Upper lobe of left lung (tissue), 6 donors: Measurements from ENCODE around the gene GRIK4. TPM values are rescaled to one million over a fixed set of nuclear protein-coding genes. Genes with fewer than 3 reads are reported as not detected.

Experiments used
- ATAC-seq, 2 donors: fragments of 200-7000 bp; cut with Tn5 transposase; one replicate each; pipeline ENCODE4 v1.9.1; 2022; ENCODE audit warnings: mild to moderate bottlenecking in 2 of 2, moderate library complexity in 2 of 2; ENCODE audit not compliant: low FRiP score in 2 of 2
- DNase-seq, 2 donors: peaks; one replicate each; pipeline ENCODE4 v3.0.0-alpha.2; 2019 to 2020
- H3K27ac ChIP-seq, 4 donors: fragments of 200-600 bp; sonication (generic); one replicate each; pipeline ENCODE4 v1.5.1; 2016 to 2019
- H3K27me3 ChIP-seq, 4 donors: fragments of 200-600 bp; sonication (generic); one replicate each; pipeline ENCODE4 v1.5.1; 2017 to 2019
- H3K36me3 ChIP-seq, 4 donors: fragments of 200-600 bp; sonication (generic); one replicate each; pipeline ENCODE4 v1.5.1; 2016 to 2019
- H3K4me1 ChIP-seq, 4 donors: fragments of 200-600 bp; sonication (generic); one replicate each; pipeline ENCODE4 v1.5.1; 2018 to 2019
- H3K4me3 ChIP-seq, 4 donors: fragments of 200-600 bp; sonication (generic); one replicate each; pipeline ENCODE4 v1.5.1; 2017 to 2019; ENCODE audit warnings: mild to moderate bottlenecking in 2 of 4, moderate library complexity in 1 of 4
- H3K9me3 ChIP-seq, 4 donors: fragments of 200-600 bp; sonication (generic); one replicate each; pipeline ENCODE4 v1.5.1; 2018 to 2019
- EP300 ChIP-seq, 4 donors: sonication (generic); formaldehyde crosslinking; IDR thresholded peaks; one replicate each; pipeline ENCODE4 v1.5.1; 2017; ENCODE audit warnings: antibody characterized with exemption in 4 of 4, control low read depth in 2 of 4
- POLR2A ChIP-seq, 4 donors: fragments of 450-650 bp; IDR thresholded peaks; one replicate each; pipeline ENCODE4 v1.5.1; 2016 to 2017; ENCODE audit warnings: antibody characterized with exemption in 4 of 4, mild to moderate bottlenecking in 2 of 4
- POLR2AphosphoS5 ChIP-seq, 2 donors: sonication (generic); formaldehyde crosslinking; IDR thresholded peaks; one replicate each; pipeline ENCODE4 v1.5.1; 2017; ENCODE audit warnings: antibody characterized with exemption in 2 of 2
- WGBS, 2 donors: methylation state at CpG; one replicate each; pipeline ENCODE4 v1.1.5; 2017 to 2018; 5-methylcytosine and 5-hydroxymethylcytosine counted together
- total RNA-seq, 6 donors: library from RNA; depleted of rRNA in 4 of 6; stranded (reverse); fragments of >200 nt in 4 of 6; gene quantifications; one replicate each; pipeline versions ENCODE4 v1.1.0 to v1.2.1, GENCODE V29; 2016 to 2021
- TF ChIP-seq, protein P1 (sequence below), 6 experiments: fragments of 450-650 bp in 4 of 6; fragments of 200-600 bp in 2 of 6; sonication (generic) in 2 of 6; IDR thresholded peaks; one replicate each; pipeline ENCODE4 v1.5.1; 2016 to 2019; ENCODE audit warnings: antibody characterized with exemption in 6 of 6
- donor health status: DM: no; HTN: no; CAD: no; lungs with moderate emphysema.
- donor health status: DM: no; HTN: yes; CAD: no; lungs with severe emphysema.

The GRIK4 gene
- total RNA-seq, 6 donors from 2014 or later, result 0.30 to 8.4 (median 0.78) TPM

DNA sequence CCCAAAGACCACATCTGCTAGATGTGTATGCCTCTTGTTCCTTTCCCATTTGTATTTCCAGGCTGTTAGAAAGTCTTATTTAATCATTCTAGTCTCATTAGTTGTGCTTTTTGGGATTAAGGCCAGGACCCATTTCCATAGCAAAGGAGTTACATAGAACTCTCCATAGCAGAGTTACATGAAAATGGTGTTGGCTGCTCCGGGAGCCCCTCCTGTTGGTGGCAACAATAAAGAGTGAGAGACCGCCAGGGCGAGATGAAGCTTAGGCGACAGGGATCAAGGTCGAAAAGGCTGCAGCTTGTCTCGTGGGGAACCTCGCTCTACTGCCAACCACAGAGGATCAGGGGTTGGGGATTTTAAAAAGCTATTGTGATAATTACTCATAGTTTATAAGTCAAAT is 58.3 kb downstream of the GRIK4 start:
- ATAC-seq (no peak), DNase-seq (no peak)
- 73 to 88% methylated on average over 7 of the region's 7 CpGs for WGBS, 2 donors
- Histone ChIP-seq H3K9me3 (no peaks in the 10 kb centered on the region), H3K36me3 (no peaks in the 10 kb centered on the region), H3K27me3 (peaks cover 0 to 4% (median 1%) of the 10 kb centered on the region in 4 donors), H3K4me1 (peaks cover 4 to 7% (median 5%) of the 10 kb centered on the region in 4 donors), H3K4me3 (no peak overlapping the region), H3K27ac (no peak overlapping the region)
- no peak for TF ChIP-seq POLR2A (IDR thresholded peaks at IDR 0.05)

DNA sequence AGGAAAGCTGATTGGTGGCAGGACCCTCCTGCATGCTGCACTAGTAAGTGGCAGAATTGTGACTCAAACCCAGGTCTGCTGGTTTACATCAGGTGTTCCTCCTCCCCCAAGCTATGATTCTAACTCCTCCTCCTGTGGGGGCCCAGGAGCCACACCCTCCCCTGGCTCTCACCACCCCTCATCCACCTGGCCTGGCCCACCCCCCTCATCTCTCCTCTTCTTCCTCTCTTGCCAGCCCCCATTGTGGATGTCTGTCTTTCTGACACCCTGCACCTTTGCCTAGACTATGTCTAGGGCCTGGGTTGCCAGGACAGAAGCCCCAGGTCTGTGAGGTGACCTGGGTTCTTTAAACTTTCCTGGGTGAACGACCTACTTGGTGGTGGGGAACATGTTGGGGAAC is 59.9 kb downstream of the GRIK4 start:
- Histone ChIP-seq H3K4me1 (no peaks in the 10 kb centered on the region), H3K27me3 (no peaks in the 10 kb centered on the region), H3K9me3 (no peaks in the 10 kb centered on the region), H3K36me3 (no peaks in the 10 kb centered on the region), H3K4me3 (no peak overlapping the region), H3K27ac (no peak overlapping the region)
- DNase-seq (no peak), ATAC-seq (no peak)
- 42% methylated on average over 1 of the region's 1 CpG; no CpG with 5 or more reads in 1 of the 2 donors for WGBS, 2 donors
- no peak for TF ChIP-seq POLR2AphosphoS5 (IDR thresholded peaks at IDR 0.05)
- TF ChIP-seq, protein P1, sequence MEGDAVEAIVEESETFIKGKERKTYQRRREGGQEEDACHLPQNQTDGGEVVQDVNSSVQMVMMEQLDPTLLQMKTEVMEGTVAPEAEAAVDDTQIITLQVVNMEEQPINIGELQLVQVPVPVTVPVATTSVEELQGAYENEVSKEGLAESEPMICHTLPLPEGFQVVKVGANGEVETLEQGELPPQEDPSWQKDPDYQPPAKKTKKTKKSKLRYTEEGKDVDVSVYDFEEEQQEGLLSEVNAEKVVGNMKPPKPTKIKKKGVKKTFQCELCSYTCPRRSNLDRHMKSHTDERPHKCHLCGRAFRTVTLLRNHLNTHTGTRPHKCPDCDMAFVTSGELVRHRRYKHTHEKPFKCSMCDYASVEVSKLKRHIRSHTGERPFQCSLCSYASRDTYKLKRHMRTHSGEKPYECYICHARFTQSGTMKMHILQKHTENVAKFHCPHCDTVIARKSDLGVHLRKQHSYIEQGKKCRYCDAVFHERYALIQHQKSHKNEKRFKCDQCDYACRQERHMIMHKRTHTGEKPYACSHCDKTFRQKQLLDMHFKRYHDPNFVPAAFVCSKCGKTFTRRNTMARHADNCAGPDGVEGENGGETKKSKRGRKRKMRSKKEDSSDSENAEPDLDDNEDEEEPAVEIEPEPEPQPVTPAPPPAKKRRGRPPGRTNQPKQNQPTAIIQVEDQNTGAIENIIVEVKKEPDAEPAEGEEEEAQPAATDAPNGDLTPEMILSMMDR (IDR thresholded peaks at IDR 0.05), result no peak
- no peak for TF ChIP-seq EP300 (IDR thresholded peaks at IDR 0.05)

- H3K27ac ChIP-seq, result no peak overlapping the region
- H3K36me3 ChIP-seq, result no peaks in the 10 kb centered on the region
- no peak for DNase-seq
- no peaks in the 10 kb centered on the region for H3K9me3 ChIP-seq
- no peaks in the 10 kb centered on the region for H3K4me1 ChIP-seq
- H3K27me3 ChIP-seq, result no peaks in the 10 kb centered on the region
- H3K4me3 ChIP-seq, result no peak overlapping the region
- 91 to 95% methylated on average over 8 of the region's 10 CpGs for WGBS, 2 donors
- ATAC-seq, result no peak
- TF ChIP-seq POLR2AphosphoS5 (IDR thresholded peaks at IDR 0.05) (no peak), POLR2A (IDR thresholded peaks at IDR 0.05) (no peak), EP300 (IDR thresholded peaks at IDR 0.05) (no peak)
- TF ChIP-seq, protein P1 (IDR thresholded peaks at IDR 0.05), result no peak
Observed at GRCh38 chr11:120573756-120574354, 62.3 kb downstream of the GRIK4 start.

GRCh38 chr11:120574876-120575275 is 63.3 kb downstream of the GRIK4 start:
- WGBS, 2 donors, result 77 to 88% methylated on average over 8 of the region's 8 CpGs
- Histone ChIP-seq H3K9me3 (no peaks in the 10 kb centered on the region), H3K27me3 (no peaks in the 10 kb centered on the region), H3K4me3 (no peak overlapping the region), H3K36me3 (no peaks in the 10 kb centered on the region), H3K4me1 (no peaks in the 10 kb centered on the region), H3K27ac (no peak overlapping the region)
- ATAC-seq, result no peak
- no peak for DNase-seq
- no peak for TF ChIP-seq POLR2AphosphoS5 (IDR thresholded peaks at IDR 0.05)
- TF ChIP-seq POLR2A (IDR thresholded peaks at IDR 0.05), result no peak
- TF ChIP-seq, protein P1 (IDR thresholded peaks at IDR 0.05), result no peak
- TF ChIP-seq EP300 (IDR thresholded peaks at IDR 0.05), result no peak

GRCh38 chr11:120575461-120575860 is 63.9 kb downstream of the GRIK4 start:
- Histone ChIP-seq H3K27me3 (no peaks in the 10 kb centered on the region), H3K4me3 (no peak overlapping the region), H3K9me3 (no peaks in the 10 kb centered on the region), H3K36me3 (no peaks in the 10 kb centered on the region), H3K27ac (no peak overlapping the region), H3K4me1 (no peaks in the 10 kb centered on the region)
- ATAC-seq (no peak), DNase-seq (no peak)
- TF ChIP-seq EP300 (IDR thresholded peaks at IDR 0.05), result no peak
- TF ChIP-seq POLR2AphosphoS5 (IDR thresholded peaks at IDR 0.05), result no peak
- no peak for TF ChIP-seq POLR2A (IDR thresholded peaks at IDR 0.05)
- TF ChIP-seq, protein P1 (IDR thresholded peaks at IDR 0.05), result no peak
- 87 to 89% methylated on average over 9 of the region's 9 CpGs for WGBS, 2 donors
